OCI-LY3 (cell line): ENCODE data around the gene NHEJ1.

ENCODE experiments used
- CTCF ChIP-seq: fragments of 200-600, 300-600 bp; sonication (generic); IDR thresholded peaks from 2 replicates; pipeline ENCODE4 v1.5.1; 2014; ENCODE audit warnings: antibody characterized with exemption, low read length, low read depth
- EZH2phosphoT487 ChIP-seq: fragments of 200-600 bp; shearing (Covaris generic); IDR thresholded peaks from 2 replicates; pipeline ENCODE4 v1.6.1; 2018; ENCODE audit warnings: antibody characterized with exemption, mixed run types, low read depth

- TF ChIP-seq CTCF (peak; percentile 59), EZH2phosphoT487 (no peak)
These were observed 87.0 kb downstream of the NHEJ1 start for GRCh38 chr2:219073413-219074129.
